Kidney (tissue), 14 donors: ENCODE data around the gene TMEM63B. TPM values are rescaled to one million over a fixed set of nuclear protein-coding genes. Genes with fewer than 3 reads are reported as not detected.
"Not testable (repeated sequence)": the region's sequence is repeated elsewhere in the genome, so short reads cannot be mapped to it uniquely, and the experiment has no call there.

Experiments used
- DNase-seq, 5 donors: peaks; one replicate each; pipeline ENCODE4 v3.0.0-alpha.2; 2013 to 2020
- FAIRE-seq: peaks from 2 replicates; lab custom pipeline; 2012; peaks lifted over from hg19 to GRCh38; lab: Jason Lieb, UNC
- H3K27ac ChIP-seq, 2 donors: one replicate each; pipeline ENCODE4 v1.7.0; 2013; ENCODE audit warnings: low read depth in 2 of 2, low read length in 2 of 2, inconsistent platforms in 1 of 2
- H3K27me3 ChIP-seq: one replicate; pipeline ENCODE4 v1.7.1; 2013; ENCODE audit warnings: low read length, inconsistent platforms; ENCODE audit not compliant: control insufficient read depth, insufficient read depth
- H3K36me3 ChIP-seq, 3 donors: one replicate each; pipeline versions ENCODE4 v1.7.0 to v1.7.1; 2013; ENCODE audit warnings: low read length in 3 of 3, control low read depth in 1 of 3, inconsistent platforms in 1 of 3; ENCODE audit not compliant: insufficient read depth in 3 of 3, control insufficient read depth in 2 of 3
- H3K4me1 ChIP-seq, 3 donors: one replicate each; pipeline versions ENCODE4 v1.7.0 to v1.7.1; 2013; ENCODE audit warnings: low read length in 3 of 3, inconsistent platforms in 1 of 3, low read depth in 1 of 3; ENCODE audit not compliant: control insufficient read depth in 2 of 3, insufficient read depth in 2 of 3
- H3K4me3 ChIP-seq, 3 donors: one replicate each; pipeline versions ENCODE4 v1.7.0 to v1.8.1; 2013; ENCODE audit warnings: low read length in 3 of 3, control low read depth in 1 of 3, inconsistent platforms in 1 of 3
- H3K9ac ChIP-seq, 3 donors: one replicate each; pipeline versions ENCODE4 v1.7.0 to v1.7.1; 2013; ENCODE audit warnings: low read length in 3 of 3, control low read depth in 1 of 3, inconsistent platforms in 1 of 3
- H3K9me3 ChIP-seq, 3 donors: one replicate each; pipeline versions ENCODE4 v1.7.0 to v1.7.1; 2013; ENCODE audit warnings: low read length in 3 of 3, control low read depth in 1 of 3, inconsistent platforms in 1 of 3; ENCODE audit not compliant: control insufficient read depth in 2 of 3, insufficient read depth in 1 of 3
- intact Hi-C: fragments of 100-400 bp; cut with DNase I; formaldehyde crosslinking; loops from one replicate; pipeline ENCODE4 v1.11.1; 2022
- polyA plus RNA-seq: library from polyadenylated mRNA; stranded (reverse); fragments of 350-450 nt; fragmentation: Illumina TruSeq; extraction: RNeasy Lipid Tissue Mini Kit (QIAGEN cat#74804); gene quantifications from one replicate; pipeline ENCODE4 v1.2.3, GENCODE V29; 2014; ENCODE audit warnings: low read depth, low replicate concordance; ENCODE audit not compliant: insufficient read depth
- total RNA-seq: library from RNA; stranded (reverse); fragmentation: NEBNext Ultra II Directional; extraction: Animal tissue kit (Norgen Biotek cat#: 25700); gene quantifications from one replicate; pipeline ENCODE4 v1.2.1, GENCODE V29; 2021
- TF ChIP-seq, protein P1 (sequence below): IDR thresholded peaks from 3 replicates; pipeline ENCODE4 v1.5.1; 2012; ENCODE audit warnings: mild to moderate bottlenecking, moderate library complexity, borderline replicate concordance; ENCODE audit not compliant: insufficient read depth; ENCODE audit errors: extremely low read depth
- donor health status: control.
- donor health status: control.
- donor health status: control.
- donor health status: control.
- donor health status: control.
- donor health status: DM: yes; HTN: yes; CAD: no.
- donor health status: Normal renal cell carcinoma (clear cell type).

The TMEM63B gene
- total and polyA plus RNA-seq, 2 donors from 2014 or later: 18.2 to 27.3 TPM

DNA sequence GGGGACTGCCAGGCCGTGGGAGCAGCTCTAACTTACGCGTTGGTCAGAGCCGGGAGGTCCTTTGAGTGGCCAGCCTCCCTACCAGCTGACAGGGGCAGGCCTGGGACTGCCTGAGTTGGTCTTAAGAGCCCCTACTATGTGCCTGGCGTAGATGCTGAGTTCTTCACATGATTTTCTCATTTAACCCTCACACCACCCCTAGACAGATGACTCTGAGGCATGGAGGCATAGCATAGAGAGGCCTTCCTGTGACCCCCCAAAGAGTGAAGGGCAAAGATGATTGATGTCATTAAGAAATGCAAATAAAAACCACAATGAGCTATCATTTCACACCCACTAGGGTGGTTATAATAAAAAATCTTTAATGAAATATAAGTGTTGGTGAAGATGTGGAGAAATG, 36.9 kb upstream of the TMEM63B start:
- H3K4me1 ChIP-seq: peaks cover 0 to 14% (median 13%) of the 10 kb centered on the region in 3 donors
- H3K27me3 ChIP-seq: no peaks in the 10 kb centered on the region
- H3K36me3 ChIP-seq: no peaks in the 10 kb centered on the region
- FAIRE-seq (no peak), DNase-seq (no peak)
- H3K9me3 ChIP-seq: no peaks in the 10 kb centered on the region
- TF ChIP-seq, protein P1, sequence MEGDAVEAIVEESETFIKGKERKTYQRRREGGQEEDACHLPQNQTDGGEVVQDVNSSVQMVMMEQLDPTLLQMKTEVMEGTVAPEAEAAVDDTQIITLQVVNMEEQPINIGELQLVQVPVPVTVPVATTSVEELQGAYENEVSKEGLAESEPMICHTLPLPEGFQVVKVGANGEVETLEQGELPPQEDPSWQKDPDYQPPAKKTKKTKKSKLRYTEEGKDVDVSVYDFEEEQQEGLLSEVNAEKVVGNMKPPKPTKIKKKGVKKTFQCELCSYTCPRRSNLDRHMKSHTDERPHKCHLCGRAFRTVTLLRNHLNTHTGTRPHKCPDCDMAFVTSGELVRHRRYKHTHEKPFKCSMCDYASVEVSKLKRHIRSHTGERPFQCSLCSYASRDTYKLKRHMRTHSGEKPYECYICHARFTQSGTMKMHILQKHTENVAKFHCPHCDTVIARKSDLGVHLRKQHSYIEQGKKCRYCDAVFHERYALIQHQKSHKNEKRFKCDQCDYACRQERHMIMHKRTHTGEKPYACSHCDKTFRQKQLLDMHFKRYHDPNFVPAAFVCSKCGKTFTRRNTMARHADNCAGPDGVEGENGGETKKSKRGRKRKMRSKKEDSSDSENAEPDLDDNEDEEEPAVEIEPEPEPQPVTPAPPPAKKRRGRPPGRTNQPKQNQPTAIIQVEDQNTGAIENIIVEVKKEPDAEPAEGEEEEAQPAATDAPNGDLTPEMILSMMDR: no peak
- H3K27ac ChIP-seq: no peak overlapping the region
- H3K4me3 ChIP-seq: no peak overlapping the region
- no peak overlapping the region for H3K9ac ChIP-seq
- intact Hi-C loops: no loop called here

DNA sequence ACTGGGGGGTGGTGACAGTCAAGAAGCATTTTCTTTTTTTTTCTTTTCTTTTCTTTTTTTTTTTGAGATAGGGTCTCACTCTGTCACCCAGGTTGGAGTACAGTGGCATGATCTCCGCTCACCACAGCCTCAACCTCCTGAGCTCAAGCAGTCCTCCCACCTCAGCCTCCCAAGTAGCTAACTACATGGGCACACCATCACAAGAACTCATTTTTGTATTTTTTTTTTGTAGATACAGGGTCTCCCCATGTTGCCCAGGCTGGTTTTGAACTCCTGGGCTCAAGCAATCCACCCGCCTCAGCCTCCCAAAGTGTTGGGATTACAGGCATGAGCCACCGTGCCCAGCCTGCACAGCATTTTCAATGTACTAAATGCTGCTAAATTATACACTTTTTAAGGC, 36.0 kb upstream of the TMEM63B start:
- H3K27me3 ChIP-seq, H3K9me3 ChIP-seq, H3K9ac ChIP-seq, FAIRE-seq, DNase-seq, H3K27ac ChIP-seq, H3K36me3 ChIP-seq, intact Hi-C loops, H3K4me3 ChIP-seq: not testable (repeated sequence)
- H3K4me1 ChIP-seq: peaks cover 0 to 14% (median 13%) of the 10 kb centered on the region in 3 donors

DNA sequence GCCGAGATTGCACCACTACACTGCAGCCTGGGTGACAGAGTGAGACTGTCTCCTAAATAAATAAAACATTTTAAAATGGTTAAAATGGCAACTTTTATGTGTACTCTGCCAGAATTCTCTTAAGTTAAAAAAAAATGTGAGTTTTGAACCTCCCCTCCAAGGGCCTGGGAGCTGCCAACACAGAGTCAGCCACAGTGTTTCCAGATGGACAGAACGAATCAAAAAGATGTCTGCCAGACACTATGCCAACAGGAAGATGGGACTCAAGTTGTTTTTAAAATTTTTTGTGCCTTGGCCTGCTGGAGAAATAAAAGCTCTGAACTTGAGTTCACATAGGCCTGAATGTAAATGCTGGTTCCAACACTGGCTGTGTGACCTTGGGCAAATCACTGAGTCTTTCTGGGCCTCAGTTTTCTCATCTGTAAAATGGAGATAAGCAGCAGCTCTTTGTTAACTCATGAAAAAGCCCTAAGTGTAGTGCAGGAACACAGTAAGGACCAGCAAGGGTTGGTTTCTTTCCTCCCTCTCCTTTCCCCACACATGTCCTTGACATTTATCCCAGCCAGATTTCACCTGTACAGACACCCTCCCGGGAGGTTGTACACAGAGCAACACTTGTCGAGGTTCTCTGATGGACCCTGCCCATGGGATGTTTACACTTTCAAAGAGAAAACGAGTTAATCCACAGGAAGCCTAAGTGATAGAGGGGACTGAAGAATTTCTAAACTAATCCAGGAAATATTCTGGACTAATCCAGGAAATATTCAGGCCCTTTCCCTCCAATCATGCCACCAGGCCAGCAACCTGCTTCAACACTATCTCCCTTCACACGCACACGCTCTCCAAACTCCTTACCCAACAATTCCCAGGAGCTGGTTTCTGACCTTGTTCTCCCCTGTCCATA, 35.1 kb upstream of the TMEM63B start:
- intact Hi-C loops: no loop called here
- H3K27ac ChIP-seq: no peak overlapping the region
- H3K4me1 ChIP-seq: peaks cover 0 to 8% (median 7%) of the 10 kb centered on the region in 3 donors
- H3K9ac ChIP-seq: no peak overlapping the region
- no peak overlapping the region for H3K4me3 ChIP-seq
- FAIRE-seq (no peak), DNase-seq (no peak)
- TF ChIP-seq, protein P1: no peak
- H3K27me3 ChIP-seq: no peaks in the 10 kb centered on the region
- no peaks in the 10 kb centered on the region for H3K36me3 ChIP-seq
- no peaks in the 10 kb centered on the region for H3K9me3 ChIP-seq

DNA sequence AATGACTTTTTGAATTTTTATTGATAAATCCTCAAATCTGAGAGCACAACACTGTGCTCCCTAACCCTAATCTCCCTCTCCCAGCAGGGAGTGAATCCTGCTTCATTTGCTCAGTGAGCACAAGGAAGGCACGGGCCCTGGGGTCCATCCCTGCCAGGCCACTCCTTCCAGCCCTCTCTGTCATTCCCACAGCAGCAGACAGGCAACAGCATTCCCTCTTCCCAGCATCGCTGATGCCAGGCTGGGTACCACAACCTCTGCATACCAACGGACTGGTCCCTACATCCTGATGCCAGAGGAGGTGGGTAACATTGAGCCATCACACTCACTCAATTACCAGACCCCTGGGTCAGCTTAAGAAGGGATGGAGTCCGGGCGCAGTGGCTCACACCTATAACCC, 34.3 kb upstream of the TMEM63B start:
- H3K4me3 ChIP-seq: no peak overlapping the region
- H3K36me3 ChIP-seq: no peaks in the 10 kb centered on the region
- no peak for DNase-seq
- H3K4me1 ChIP-seq: peaks cover 0 to 5% (median 3%) of the 10 kb centered on the region in 3 donors
- no peak overlapping the region for H3K27ac ChIP-seq
- no peaks in the 10 kb centered on the region for H3K27me3 ChIP-seq
- H3K9me3 ChIP-seq: no peaks in the 10 kb centered on the region
- H3K9ac ChIP-seq: no peak overlapping the region
- intact Hi-C loops: no loop called here
- no peak for FAIRE-seq
- TF ChIP-seq, protein P1: no peak
